Fibroblast of lung (primary cell): ENCODE measurements around the gene GIPC3.

ENCODE experiments used
- CTCF ChIP-seq, 2 donors: IDR thresholded peaks in 1 of 2; conservative IDR thresholded peaks in 1 of 2; 1 replicate in 1 of 2; 2 replicates in 1 of 2; pipeline ENCODE4 v1.5.1; 2011 to 2012; ENCODE audit warnings: low read length in 2 of 2, control low read depth in 1 of 2, inconsistent platforms in 1 of 2, low read depth in 1 of 2, mild to moderate bottlenecking in 1 of 2
- EZH2 ChIP-seq: IDR thresholded peaks from 2 replicates; pipeline ENCODE4 v1.5.1; 2012; ENCODE audit warnings: low read length, control low read depth, mild to moderate bottlenecking; ENCODE audit errors: missing control alignments

- TF ChIP-seq CTCF (conservative IDR thresholded peaks at IDR 0.05 in 1 of 2, IDR thresholded peaks at IDR 0.05 in 1 of 2; ENCODE audit: low read depth in 1 of 2, low read length in 2 of 2), result no peak
- no peak for TF ChIP-seq EZH2
These were observed 40.8 kb downstream of the GIPC3 start for GRCh38 chr19:3625996-3626472.
